ENCODE measurements around the gene RASL10B. TPM values are rescaled to one million over a fixed set of nuclear protein-coding genes. Genes with fewer than 3 reads are reported as not detected.
A peak's percentile ranks its signal among the peaks of the same experiment; 100 is the strongest.
"Not testable (repeated sequence)": the region's sequence is repeated elsewhere in the genome, so short reads cannot be mapped to it uniquely, and the experiment has no call there.

The RASL10B gene
- total RNA-seq, 4 donors from 2014 or later: 10.3 to 28.1 (median 17.4) TPM

DNA sequence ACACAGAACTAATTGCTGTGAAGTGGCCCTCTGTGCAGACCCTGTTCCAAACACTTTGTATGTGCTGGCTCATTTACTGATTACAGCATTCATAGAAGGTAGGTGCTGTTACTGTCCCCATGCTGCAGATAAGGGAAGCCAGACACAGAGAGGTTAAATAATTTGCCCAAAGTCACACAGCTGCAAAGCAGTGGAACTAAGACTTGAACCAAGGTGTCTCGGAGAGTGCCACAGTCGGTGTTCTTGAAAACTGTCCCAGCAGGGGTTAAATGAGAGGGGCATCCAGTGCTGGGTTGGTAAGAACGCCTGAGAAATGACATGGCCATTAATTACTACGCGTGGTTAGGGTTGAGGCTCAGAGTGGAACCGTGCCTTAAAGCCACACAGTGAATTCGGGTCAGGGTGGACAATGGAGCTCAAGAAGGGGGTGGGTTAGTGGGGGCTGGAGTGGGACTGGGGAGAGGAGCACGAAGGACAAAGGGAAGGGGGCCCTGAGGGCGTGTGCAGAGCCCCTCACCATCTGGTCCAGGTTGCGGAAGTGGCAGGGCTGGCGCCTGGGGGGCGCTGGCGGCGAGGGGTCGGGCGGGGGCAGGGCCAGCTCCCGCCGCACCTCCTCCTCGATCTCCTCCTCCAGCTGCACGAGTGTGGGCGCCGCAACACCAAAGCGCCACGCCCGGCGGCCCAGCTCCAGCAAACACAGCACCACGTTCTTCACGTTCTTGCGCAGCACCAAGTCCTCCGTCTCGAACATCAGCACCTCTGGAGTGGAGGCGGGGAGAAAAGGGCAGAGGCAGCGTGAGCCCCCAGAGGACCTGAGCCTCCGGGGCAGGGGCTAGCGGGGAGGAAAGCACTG, 18.3 kb downstream of the RASL10B start:
- 17% methylated on average over 24 of the region's 35 CpGs for WGBS
- DNase-seq (ENCODE audit: extremely low spot score): no peak
- Histone ChIP-seq H3K9me3 (no peaks in the 10 kb centered on the region), H3K36me3 (no peaks in the 10 kb centered on the region), H3K27me3 (peaks cover 4 to 73% (median 8%) of the 10 kb centered on the region in 4 donors), H3K27ac (replicated peaks in 1 of 4) (no peak overlapping the region), H3K4me1 (peaks cover 11 to 46% (median 39%) of the 10 kb centered on the region in 4 donors), H3K4me3 (peak overlapping the region; percentile 10 to 34 (median 16))
- intact Hi-C loops (cut with DNase I): loop anchor here (5.0 kb wide), 4 partner anchors 57 to 437 kb away; no protein-coding TSS in a partner anchor
- TF ChIP-seq, protein P1, sequence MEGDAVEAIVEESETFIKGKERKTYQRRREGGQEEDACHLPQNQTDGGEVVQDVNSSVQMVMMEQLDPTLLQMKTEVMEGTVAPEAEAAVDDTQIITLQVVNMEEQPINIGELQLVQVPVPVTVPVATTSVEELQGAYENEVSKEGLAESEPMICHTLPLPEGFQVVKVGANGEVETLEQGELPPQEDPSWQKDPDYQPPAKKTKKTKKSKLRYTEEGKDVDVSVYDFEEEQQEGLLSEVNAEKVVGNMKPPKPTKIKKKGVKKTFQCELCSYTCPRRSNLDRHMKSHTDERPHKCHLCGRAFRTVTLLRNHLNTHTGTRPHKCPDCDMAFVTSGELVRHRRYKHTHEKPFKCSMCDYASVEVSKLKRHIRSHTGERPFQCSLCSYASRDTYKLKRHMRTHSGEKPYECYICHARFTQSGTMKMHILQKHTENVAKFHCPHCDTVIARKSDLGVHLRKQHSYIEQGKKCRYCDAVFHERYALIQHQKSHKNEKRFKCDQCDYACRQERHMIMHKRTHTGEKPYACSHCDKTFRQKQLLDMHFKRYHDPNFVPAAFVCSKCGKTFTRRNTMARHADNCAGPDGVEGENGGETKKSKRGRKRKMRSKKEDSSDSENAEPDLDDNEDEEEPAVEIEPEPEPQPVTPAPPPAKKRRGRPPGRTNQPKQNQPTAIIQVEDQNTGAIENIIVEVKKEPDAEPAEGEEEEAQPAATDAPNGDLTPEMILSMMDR (IDR thresholded peaks at IDR 0.05): no peak
- TF ChIP-seq POLR2A (IDR thresholded peaks at IDR 0.05; ENCODE audit: low read depth) (no peak), EP300 (IDR thresholded peaks at IDR 0.05) (no peak), POLR2AphosphoS5 (IDR thresholded peaks at IDR 0.05) (no peak)

DNA sequence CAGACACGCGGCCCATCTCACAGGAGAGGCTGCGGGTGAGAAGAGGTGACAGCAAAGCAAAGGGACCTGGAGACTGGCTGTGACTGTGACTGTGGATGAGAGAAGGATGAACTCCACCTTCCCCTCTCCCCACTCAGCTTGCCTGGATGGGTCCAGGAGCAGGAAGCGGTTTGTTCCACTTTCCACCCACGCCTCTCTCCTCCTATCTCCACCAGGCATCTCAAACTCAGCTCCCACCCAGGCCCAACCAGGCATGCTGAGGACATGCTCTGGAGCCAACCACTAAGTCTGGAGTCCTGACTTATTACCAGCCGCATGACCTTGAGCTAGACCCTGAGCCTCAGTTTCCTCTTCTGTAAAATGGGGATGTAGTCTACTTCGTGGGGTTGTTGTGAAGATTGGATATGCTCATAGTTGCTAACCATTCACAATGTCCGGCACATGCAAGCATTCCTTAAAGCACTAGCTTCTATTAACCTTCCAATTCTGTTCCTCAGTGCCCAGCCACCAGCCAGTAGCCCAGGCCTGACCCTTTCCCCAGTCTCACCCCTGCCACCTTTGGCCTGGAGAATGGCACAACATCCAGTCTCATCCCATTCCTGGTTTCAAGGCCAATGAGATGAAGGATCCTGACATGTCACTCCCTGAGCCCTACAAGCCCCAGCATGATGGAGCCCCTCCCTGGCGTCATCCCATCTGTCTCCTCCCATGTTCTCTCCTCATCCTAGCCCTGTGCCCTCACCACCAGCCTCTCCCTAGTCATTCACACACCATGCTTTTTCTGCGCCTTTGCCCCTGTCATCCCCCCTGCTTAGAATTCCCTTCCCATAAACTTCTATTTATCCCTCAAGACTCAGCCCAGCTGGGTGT, 19.3 kb downstream of the RASL10B start:
- no peak for DNase-seq (ENCODE audit: extremely low spot score)
- Histone ChIP-seq H3K27me3 (peaks cover 4 to 64% (median 6%) of the 10 kb centered on the region in 4 donors), H3K4me3 (peak overlapping the region in 1 of 4 donors; percentile 19), H3K9me3 (no peaks in the 10 kb centered on the region), H3K4me1 (peaks cover 11 to 46% (median 39%) of the 10 kb centered on the region in 4 donors), H3K36me3 (no peaks in the 10 kb centered on the region), H3K27ac (replicated peaks in 1 of 4) (no peak overlapping the region)
- WGBS: 82% methylated on average over 10 of the region's 10 CpGs
- intact Hi-C loops (cut with DNase I): no loop called here
- TF ChIP-seq EP300 (IDR thresholded peaks at IDR 0.05) (no peak), POLR2A (IDR thresholded peaks at IDR 0.05; ENCODE audit: low read depth) (no peak), POLR2AphosphoS5 (IDR thresholded peaks at IDR 0.05) (no peak)
- TF ChIP-seq, protein P1 (IDR thresholded peaks at IDR 0.05): no peak

DNA sequence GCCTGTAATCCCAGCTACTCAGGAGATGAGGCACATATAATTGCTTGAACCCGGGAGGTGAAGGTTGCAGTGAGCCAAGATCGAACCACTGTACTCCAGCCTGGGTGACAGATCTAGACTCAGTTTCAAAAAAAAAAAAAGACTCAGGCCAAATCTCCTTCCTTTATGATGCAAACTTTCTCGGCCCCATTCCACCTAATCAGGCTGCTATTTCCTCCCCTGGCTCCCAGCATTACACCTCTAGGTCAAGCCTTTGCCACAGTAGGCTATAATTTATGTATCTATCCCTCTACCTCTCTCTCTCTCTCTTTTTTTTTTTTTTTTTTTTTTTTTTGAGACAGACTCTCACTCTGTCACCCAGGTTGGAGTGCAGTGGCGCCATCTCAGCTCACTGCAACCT, 20.1 kb downstream of the RASL10B start:
- intact Hi-C loops (cut with DNase I); H3K27ac ChIP-seq (replicated peaks in 1 of 4); DNase-seq (ENCODE audit: extremely low spot score); H3K4me3 ChIP-seq; H3K9me3 ChIP-seq; H3K36me3 ChIP-seq: not testable (repeated sequence)
- Histone ChIP-seq H3K4me1 (peaks cover 11 to 46% (median 39%) of the 10 kb centered on the region in 4 donors), H3K27me3 (peaks cover 4 to 56% (median 6%) of the 10 kb centered on the region in 4 donors)
- WGBS: 89% methylated on average over 4 of the region's 4 CpGs

- Histone ChIP-seq H3K9me3 (no peaks in the 10 kb centered on the region), H3K4me1 (peaks cover 11 to 42% (median 34%) of the 10 kb centered on the region in 4 donors), H3K4me3 (peak overlapping the region in 3 of 4 donors; percentile 12 to 25 (median 21)), H3K27me3 (peaks cover 4 to 48% (median 6%) of the 10 kb centered on the region in 4 donors), H3K27ac (replicated peaks in 1 of 4) (peak overlapping the region in 3 of 4 donors; percentile 20 to 42 (median 31)), H3K36me3 (no peaks in the 10 kb centered on the region)
- WGBS: 68% methylated on average over 12 of the region's 16 CpGs
- DNase-seq (ENCODE audit: extremely low spot score): no peak
- TF ChIP-seq EP300 (IDR thresholded peaks at IDR 0.05): no peak
- no peak for TF ChIP-seq POLR2AphosphoS5 (IDR thresholded peaks at IDR 0.05)
- TF ChIP-seq, protein P1 (IDR thresholded peaks at IDR 0.05): no peak
- no peak for TF ChIP-seq POLR2A (IDR thresholded peaks at IDR 0.05; ENCODE audit: low read depth)
- intact Hi-C loops (cut with DNase I): no loop called here
Measured at GRCh38 chr17:35752471-35752870, 21.0 kb downstream of the RASL10B start.
